A172 (cell line): ENCODE results near the gene ABCB1. TPM values are rescaled to one million over a fixed set of nuclear protein-coding genes. Genes with fewer than 3 reads are reported as not detected.
"Not testable (repeated sequence)": the region's sequence is repeated elsewhere in the genome, so short reads cannot be mapped to it uniquely, and the experiment has no call there.

Experiments used
- DNase-seq: peaks from one replicate; pipeline ENCODE4 v3.0.0-alpha.2; 2015; ENCODE audit warnings: low spot score
- total RNA-seq: library from RNA; depleted of rRNA; stranded (reverse); fragments of >200 nt; shearing (Covaris generic); gene quantifications from 2 replicates; pipeline ENCODE4 v1.2.3, GENCODE V29; 2014

ABCB1 gene
- total RNA-seq, 1 experiment from 2014 or later = 0.24 TPM

DNA sequence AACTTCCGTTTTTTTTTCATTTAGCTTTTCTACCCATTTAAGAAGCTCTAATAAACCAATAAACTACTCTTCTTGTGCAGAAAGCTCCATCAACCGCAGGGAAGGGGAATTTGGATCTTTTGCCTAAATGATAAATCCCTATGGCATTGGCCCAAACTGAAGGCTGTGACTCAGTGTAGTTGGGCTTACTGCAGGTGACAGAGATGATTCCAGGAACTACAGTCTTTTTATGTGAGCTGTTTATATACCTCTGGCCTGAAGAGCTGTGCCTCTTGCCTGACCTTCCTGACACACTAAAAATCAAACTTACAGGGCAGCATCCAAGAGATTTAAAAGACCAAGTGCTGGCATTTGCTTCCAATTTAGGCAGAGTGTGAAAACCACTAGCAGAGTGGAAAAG, 25.2 kb downstream of the ABCB1 start:
- DNase-seq = peak; percentile 51

DNA sequence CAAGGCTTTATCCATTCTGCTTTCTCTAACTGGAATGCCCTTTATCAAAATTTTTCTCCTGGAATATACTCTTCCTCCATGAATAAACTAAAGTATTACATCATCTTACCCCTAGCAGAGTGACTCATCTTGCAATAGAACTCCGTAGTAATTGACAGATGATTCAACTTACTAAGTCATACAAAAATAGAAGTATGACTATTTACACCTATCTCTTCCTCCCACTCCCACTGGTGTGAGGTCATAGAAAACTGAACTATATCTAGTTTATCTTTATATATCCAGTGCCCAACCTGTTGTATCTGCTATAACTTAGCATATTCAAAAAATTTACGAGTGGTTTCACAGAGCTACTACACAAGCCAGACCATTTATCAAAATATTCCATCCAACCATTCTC, 26.1 kb downstream of the ABCB1 start:
- peak; percentile 72 for DNase-seq

DNA sequence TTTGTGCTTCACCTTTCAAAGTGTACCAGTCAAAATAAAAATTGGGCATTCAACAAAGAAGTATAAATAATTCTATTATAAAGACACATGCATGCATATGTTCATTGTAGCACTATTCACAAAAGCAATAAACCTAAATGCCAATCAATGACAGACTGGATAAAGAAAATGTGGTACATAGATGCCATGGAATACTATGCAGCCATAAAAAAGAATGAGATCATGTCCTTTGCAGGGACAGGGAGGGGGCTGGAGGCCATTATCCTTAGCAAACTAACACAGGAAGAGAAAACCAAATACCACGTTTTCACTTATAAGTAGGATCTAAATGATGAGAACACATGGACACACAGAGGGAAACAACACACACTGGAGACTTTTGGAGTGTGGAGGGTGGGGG, 28.2 kb downstream of the ABCB1 start:
- not testable (repeated sequence) for DNase-seq

DNA sequence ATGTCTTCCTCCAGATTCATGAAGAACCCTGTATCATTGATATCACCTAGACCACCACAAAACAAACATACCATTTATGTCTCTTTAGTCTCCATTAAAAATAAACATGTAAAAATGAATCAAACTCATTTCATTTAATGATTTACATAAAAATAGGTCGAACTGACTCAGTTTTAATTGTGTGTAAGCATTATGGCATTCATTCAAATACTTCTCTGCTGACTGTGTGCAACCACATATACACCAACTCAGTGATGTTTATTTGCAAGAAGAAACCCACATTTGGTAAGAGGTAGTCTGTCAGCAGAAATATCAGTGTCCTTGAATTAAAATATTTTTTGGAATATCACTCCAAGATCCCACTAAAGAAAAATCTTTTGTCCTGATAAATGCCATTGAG, 30.5 kb downstream of the ABCB1 start:
- DNase-seq = peak; percentile 38

DNA sequence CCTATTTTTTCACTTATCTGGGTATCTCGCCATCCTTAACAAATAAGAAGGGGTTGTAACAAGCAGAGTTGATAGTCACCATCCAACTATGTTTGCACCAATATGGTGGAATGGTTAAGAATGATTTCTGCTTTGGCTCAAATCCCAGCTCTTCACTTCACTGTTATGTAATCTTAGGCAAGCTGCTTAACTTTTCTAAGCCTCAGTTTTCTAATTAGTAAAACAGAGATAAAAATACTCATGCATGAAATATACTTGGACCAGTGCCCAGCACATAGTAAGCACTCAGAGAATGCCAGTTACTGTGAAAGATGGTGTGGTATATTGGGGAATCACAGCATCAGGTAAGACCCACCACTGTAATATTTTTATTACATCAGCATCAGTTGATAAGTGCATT, 33.6 kb downstream of the ABCB1 start:
- DNase-seq = no peak

DNA sequence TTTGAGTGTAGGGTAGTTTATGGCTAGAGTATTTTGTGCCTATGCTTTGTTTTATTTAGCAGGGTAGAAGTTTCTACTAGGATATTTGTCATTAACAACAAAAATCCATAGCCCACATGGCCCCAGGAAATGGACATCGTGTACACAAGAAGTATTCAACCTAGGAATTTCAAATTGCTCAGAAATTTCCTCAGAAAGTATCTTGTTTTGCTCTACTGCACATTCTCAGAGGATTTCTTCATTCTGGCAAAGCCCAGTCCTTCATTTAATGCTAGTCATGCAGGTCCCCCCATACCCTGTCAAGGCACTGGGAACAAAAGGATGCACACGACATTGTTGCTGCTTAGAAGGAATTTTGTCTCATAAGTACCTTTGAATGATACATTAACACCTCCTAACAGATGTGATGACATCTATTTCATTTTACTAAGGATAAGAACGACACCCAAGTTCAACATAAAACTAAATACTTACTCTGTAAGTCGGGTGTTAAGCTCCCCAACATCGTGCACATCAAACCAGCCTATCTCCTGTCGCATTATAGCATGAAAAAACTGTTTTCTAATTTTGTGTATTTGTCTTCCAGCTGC, 34.3 kb downstream of the ABCB1 start:
- DNase-seq = no peak

DNA sequence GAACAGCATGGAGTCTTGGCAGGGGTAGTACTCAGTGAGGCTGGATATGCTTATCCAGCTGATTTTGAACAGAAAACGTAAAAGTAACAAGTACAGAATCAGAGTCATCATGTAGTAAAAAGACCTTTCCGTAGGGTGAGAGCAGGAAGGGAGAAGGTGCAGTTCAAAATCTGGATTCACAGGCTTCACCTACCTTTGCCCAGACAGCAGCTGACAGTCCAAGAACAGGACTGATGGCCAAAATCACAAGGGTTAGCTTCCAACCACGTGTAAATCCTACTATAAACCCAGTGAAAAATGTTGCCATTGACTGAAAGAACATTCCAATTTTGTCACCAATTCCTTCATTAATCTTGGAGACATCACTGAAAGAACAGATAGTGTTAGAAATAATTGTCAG, 34.8 kb downstream of the ABCB1 start:
- no peak for DNase-seq

DNA sequence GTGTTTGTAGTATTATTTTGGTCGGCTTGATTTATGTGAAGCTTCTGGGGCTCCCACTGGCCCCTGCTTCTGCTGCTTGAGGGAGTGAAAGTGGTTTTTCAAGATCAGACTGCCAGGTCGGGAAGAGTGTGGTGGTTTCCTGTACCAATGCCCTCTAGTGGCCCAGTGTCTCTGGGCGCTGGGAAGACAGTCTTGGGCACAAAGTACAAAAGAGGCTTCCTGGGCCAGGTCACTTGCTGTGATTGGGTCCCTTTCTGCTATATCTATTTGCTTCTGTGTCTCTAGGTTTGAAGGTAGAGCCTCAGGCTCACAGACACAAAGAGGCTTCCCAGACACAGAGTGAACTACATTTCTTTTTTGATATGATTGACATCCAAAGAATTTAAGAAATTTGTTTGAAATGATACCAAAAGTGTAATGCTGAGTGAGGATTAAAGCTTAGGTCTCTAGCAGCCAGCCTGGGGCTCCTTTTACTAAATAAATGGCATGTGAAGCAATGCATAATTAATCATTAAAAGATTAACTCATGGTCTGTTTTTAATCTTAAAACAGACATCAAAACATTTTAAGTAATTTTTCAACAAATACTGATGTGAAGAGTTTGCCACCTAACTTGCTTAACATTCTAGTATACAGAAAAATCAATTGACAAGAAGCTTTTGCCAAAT, 36.3 kb downstream of the ABCB1 start:
- peak; percentile 43 for DNase-seq

DNA sequence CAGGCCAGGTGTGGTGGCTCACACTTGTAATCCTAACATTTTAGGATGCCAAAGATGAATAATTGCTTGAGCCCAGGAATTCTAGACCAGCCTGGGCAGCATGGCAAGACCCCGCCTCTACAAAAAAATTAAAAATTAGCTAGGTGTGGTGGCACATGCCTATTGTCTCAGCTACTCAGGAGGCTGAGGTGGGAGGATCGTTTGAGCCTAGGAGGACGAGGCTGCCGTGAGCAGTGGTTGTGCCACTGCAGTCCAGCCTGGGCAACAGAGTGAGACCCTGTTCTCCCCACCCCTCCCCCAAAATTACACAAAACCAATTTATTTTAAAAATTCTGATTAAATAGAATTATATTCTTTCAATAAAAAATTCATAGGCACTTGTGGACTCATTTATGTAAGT, 39.0 kb downstream of the ABCB1 start:
- DNase-seq = no peak

DNA sequence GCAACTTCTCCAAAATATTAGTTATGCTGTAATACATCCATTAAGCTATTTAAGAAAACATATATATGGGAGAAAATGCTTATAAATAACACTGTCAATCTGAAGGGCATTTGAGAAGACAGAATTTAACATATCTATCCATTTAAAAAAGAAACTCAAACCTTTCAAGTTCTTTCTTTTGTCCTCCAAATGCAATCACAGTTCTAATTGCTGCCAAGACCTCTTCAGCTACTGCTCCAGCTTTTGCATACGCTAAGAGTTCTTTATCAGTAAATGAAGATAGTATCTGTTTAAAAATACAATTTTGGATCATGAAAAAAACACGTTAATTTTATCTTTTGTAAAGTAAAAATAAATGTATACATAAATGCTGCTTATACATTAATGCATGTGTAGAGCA, 39.6 kb downstream of the ABCB1 start:
- DNase-seq = no peak

DNA sequence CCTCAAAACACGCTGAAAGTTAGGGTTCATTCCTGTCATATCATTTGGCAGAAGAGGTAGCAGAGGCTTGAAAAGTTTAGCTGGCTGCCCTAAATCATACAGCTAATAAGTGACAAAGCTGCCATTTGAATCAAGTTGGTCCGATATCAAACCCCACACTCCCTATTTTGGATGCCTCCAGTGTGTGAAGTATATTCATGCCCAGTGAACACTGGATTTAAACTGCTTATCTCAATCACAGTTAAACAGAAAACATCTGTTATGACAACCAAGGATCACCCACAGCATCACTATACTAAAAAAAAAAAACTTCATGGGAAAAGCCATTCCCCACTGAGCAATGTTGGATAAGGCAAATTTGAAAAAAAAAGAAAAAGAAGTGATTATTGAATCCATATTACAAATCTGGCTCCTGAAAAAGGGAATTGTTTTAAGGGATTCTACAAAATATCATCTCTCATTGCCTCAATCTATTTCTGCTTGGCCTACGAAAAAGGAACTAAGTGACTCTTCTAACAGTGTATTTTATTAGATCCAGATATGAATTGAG, 48.3 kb downstream of the ABCB1 start:
- DNase-seq = no peak

DNA sequence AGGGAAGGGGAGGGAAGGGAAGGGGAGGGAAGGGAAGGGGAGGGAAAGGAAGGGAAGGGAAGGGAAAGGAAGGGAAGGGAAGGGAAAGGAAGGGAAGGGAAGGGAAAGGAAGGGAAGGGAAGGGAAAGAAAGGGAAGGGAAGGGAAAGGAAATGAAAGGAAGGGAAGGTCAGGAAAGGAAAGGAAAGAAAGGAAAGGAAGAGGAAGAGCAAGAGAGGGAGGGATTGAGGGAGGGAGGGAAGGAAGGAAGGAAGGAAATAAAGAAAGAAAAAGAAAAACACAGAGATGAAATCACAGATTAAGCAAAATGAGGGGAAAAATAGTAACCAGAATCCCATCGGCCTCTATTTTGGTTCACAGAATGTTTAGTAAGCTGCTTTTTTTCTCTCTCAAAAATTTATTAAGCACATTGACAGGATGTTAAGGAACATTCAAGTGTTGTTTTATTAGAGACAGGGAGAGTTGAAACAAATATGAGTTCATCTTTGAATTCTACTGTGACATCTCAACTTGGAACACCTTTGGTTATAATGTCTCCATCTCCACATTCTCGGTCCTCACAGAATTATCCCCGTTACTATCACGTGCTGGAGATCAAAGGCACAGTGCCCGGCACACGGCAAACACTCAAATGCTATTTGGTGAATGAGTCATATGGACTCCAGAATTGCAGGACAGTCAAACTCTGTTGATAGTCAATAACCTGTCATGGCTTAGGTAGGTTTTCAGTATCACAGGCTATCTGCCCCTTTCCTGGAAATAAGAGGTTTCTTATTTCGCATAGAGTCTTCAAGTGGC, 52.4 kb downstream of the ABCB1 start:
- no peak for DNase-seq

DNA sequence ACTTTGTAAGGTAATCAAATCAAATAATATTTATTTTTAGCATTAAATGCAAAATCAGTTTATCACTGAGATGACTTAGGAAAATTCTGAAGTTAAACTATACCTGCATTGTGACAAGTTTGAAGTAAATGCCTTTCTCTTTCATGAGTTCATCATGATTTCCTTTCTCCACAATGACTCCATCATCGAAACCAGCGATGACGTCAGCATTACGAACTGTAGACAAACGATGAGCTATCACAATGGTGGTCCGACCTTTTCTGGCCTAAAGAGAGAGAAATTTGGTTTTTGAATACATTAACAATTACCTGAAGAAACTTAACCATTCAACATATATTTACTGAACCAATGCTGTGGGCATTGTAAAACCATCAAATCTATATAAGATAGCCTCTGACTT, 54.9 kb downstream of the ABCB1 start:
- DNase-seq = no peak

DNA sequence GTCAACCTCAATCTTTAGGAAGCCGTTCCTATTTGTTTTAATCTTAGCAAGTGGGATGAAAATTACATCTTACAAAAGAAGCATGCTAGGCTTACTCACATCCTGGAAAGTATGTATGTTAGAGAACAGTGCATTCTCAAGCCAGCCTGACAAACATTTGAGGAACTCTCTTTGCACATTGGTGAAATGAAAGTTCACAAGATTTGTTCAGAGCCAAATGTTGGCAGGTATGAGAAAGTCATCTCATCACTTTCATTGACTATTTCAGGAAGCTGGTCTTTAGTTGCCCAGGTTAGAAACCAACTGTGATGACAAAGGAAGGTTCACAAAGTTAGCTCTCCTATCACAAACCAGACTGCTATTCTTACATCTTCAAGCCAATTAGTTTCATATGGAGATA, 57.1 kb downstream of the ABCB1 start:
- DNase-seq = no peak

DNA sequence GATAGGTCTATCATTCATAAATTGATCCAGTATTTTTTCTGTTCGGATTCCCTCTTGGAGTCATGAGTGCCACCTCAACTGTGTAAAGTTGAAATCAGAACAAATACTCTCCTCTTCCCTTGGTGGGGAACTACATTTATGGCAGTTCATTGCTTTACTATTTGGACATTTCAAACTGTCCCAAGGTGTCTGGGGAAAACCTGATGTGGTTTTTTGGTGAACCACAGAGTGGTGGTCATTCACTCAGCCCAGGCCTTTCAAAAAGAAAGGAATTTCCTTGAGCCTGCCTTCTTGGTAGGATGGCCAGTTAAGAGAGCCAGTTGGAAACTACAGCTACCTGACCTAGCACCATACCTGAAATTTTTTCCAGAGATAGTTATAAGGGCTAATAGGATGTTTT, 59.0 kb downstream of the ABCB1 start:
- DNase-seq = no peak

DNA sequence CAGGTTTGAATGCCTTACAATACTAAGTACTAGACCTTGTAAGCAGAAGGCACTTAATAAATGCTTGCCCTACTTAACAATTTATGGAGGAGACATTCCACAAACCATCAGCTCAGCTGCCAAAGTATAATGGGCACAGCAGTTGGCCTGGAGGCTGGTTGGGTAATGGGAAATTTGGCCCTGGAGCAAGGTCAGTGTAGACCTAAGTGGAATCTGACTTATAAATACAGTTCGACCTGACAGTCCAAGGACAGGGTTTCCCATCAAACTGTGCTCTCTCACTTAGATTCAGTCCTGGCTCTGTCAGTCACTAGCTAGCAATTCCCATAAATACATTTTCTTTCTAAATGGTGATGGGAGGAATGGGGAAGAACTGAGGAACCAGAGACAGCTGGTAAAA, 62.6 kb downstream of the ABCB1 start:
- DNase-seq = no peak

DNA sequence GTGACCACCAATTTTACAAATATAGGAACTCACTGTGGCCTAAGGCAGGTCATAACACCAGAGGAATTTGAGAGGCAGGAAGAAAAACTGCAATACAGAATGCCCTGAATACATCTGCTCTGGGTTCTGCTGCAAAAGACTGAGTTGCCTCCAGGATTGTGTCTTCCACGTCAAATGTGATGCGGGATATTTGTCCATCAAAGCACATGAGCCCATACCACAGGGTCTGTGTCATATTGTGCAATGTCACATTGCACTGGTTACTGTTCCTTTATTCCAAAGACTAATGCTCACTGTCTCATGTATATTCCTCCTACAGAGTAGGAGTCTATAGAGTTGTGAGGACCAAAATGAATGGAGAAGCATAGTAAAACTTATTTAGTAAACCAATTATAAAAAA, 66.6 kb downstream of the ABCB1 start:
- DNase-seq = no peak

DNA sequence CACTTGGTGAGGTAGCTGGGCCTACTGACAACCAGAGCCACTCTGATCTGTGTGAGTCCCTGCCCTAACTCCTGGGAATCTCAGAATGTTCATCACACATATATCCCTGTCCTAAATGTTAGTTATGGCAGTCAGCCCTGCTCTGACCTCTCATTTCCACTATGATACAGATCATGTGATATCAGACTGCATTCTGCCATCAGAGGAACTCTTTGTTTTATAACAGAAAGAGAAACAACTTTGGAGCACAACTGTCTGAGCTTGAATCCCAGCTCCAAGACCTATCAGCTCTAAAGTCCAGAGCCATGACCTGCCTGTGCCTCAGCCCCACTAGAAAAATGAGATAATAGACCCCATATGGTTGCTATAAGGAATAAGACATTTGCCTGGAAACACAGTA, 70.6 kb downstream of the ABCB1 start:
- no peak for DNase-seq

DNA sequence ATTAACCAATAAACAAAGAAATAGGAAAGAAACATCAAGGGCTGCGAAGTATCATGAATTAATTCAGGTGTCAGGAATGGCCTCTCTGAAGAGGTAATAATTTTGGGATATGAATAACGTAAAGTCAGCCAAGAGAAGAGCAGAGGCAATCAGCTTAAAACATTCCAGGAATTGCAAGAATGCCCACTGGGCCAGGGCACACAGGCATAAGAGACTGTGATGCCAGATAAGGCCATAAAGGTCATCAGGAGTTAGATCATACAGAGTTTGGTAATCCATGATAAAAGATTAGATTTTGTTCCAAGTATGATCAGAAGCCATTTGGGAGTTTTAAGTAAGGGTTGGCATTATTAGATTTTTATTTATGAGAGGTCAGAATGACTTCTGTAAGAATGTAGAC, 72.0 kb downstream of the ABCB1 start:
- peak; percentile 8 for DNase-seq

DNA sequence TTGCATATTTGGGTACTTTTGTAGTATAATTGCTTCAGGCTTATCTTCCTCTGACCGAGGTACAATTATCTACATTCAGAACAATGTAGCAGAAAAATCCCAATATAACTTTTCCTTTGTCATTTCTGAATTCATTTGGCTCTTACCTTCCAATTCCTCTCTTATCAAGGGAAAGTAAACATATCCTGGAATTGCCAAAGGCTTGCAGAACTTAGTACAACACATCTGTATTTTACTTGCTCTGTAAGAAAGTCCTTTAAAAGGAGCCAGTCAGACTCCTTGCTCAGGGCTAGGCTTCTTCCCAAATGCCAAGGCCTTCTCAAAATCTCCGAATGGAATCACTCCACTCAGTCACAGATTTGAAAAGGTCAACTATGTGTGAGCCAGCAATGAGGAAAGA, 81.9 kb downstream of the ABCB1 start:
- no peak for DNase-seq

DNA sequence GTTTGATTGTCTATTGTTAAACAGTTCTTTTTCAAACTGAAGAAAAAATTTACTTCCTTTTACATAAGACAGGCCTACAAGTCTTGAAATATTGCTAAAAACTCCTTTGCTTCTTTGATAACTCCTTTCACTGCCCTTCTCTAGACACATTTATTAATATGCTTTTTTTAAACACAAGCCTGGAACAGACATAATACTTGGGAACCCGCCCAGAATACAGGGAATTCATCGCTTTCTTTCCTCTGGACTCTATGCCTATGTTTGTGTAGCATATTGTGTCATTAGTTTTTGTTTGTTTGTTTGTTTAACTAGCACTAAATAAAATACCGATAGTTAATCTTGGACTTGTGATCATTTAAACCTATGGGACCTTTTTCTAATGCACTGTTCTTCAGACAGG, 82.8 kb downstream of the ABCB1 start:
- no peak for DNase-seq

DNA sequence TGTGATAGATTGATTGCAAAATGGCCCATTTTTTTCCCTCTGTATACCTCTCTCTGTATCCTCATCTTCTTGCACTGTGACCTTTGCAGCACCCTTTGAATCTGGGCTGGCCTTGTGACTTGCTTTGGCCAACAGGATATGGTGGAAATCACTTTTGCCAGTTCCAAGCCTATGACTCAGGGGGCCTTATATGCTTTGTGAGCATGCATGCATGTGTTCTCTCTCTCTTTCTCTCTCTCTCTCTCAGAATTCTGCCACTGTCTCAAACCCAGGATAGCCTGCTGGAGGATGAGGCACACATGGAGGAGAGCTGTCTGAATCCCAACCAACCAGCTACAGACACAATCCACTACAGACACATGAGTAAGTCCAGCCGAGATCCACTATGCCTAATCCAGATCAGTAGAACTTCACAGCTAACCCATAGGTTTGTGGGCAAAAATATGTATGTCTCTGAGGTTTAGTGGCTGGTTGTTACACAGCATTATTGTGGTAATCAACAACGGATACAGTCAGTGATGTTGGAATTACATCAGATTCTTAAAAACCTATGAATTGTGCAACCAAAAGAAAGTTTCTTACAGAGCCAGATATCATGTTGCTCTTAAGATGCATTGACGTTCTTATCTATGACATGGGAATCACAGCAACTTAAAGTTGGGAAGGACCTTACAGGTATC, 83.4 kb downstream of the ABCB1 start:
- DNase-seq = no peak
